Spinal cord (tissue), 10 donors: ENCODE data around the gene TRNAU1AP. TPM values are rescaled to one million over a fixed set of nuclear protein-coding genes. Genes with fewer than 3 reads are reported as not detected.
"Not testable (repeated sequence)": the region's sequence is repeated elsewhere in the genome, so short reads cannot be mapped to it uniquely, and the experiment has no call there.

Experiments used
- DNase-seq, 6 donors: peaks; one replicate each; pipeline versions ENCODE4 v3.0.0 to v3.0.0-alpha.2; 2013 to 2015; ENCODE audit warnings: low spot score in 6 of 6, low read depth in 4 of 6
- H3K27ac ChIP-seq: one replicate; pipeline ENCODE4 v1.5.1; 2013; ENCODE audit warnings: low read depth, low read length, control low read depth
- H3K27me3 ChIP-seq: one replicate; pipeline ENCODE4 v1.6.1; 2013; ENCODE audit warnings: low read length; ENCODE audit not compliant: control insufficient read depth, insufficient read depth
- H3K36me3 ChIP-seq: one replicate; pipeline ENCODE4 v1.6.1; 2013; ENCODE audit warnings: low read length; ENCODE audit not compliant: control insufficient read depth, insufficient read depth
- H3K4me1 ChIP-seq: one replicate; pipeline ENCODE4 v1.6.1; 2013; ENCODE audit warnings: low read length; ENCODE audit not compliant: control insufficient read depth, insufficient read depth
- H3K4me3 ChIP-seq: one replicate; pipeline ENCODE4 v1.5.1; 2013; ENCODE audit warnings: low read depth, low read length, control low read depth
- H3K9me3 ChIP-seq: one replicate; pipeline ENCODE4 v1.6.1; 2013; ENCODE audit warnings: low read length; ENCODE audit not compliant: control insufficient read depth, insufficient read depth
- WGBS: methylation state at CpG from one replicate; pipeline ENCODE4 v1.1.5; 2013; ENCODE audit warnings: missing lambda C conversion rate; ENCODE audit not compliant: insufficient coverage; 5-methylcytosine and 5-hydroxymethylcytosine counted together
- polyA plus RNA-seq, 2 donors: library from polyadenylated mRNA; unstranded; fragments of 120-200 nt; gene quantifications; one replicate each; pipeline ENCODE4 v1.2.1, GENCODE V29; 2013; ENCODE audit not compliant: insufficient read length in 2 of 2
- total RNA-seq, 2 donors: library from RNA; depleted of rRNA in 1 of 2; stranded (reverse); fragments of 120-200 nt in 1 of 2; fragments of >200 nt in 1 of 2; gene quantifications; one replicate each; pipeline versions ENCODE4 v1.2.3 to v1.2.4, GENCODE V29; 2013 to 2014
- donor health status: healthy.

TRNAU1AP gene
- total and polyA plus RNA-seq, 4 donors: 20.9 to 36.9 (median 28.1) TPM

DNA sequence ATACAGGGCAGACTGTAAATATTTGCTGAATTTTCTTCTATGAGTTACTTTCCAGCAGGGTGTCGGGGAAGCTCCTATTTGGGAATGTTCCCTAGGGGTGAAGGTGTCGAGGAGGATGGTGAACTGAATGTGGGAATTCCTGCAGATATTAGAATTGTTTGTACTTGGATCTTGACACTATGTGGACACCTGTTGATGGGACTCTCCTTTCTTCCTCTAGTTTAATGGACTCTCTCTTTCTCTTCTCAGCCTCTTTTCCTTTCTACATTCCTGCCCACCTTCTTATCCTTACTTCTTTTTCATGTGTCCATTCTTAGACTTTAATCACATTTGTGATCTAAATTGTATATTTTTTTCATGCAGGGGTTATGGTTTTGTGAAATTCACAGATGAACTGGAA, 14.0 kb downstream of the TRNAU1AP start:
- WGBS: 100% methylated on average over 1 of the region's 2 CpGs

DNA sequence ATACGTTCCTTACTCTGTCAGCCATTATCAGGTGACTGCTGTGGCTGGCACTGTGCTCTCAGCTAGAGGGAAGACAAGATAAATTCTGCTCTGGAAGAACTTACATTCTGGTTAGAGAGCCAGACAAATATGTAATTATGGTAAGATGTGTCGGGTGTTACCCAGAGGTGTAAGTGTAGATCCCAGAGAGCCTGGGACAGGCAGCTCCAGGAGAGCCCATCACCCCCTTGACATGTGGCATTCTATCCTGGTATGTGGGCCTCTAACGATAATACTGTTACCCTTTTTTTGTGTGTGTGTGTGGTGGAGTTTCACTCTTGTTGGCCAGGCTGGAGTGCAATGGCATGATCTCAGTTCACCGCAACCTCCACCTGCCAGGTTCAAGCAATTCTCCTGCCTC, 19.0 kb downstream of the TRNAU1AP start:
- no peaks in the 10 kb centered on the region for H3K27me3 ChIP-seq
- no peaks in the 10 kb centered on the region for H3K9me3 ChIP-seq
- H3K4me1 ChIP-seq: no peaks in the 10 kb centered on the region
- no peak overlapping the region for H3K27ac ChIP-seq
- H3K36me3 ChIP-seq: peaks cover 81% of the 10 kb centered on the region
- 93% methylated on average over 3 of the region's 4 CpGs for WGBS
- DNase-seq: no peak
- no peak overlapping the region for H3K4me3 ChIP-seq

More for the DNA sequence above, 14.0 kb downstream of the TRNAU1AP start:
- Histone ChIP-seq H3K36me3 (peaks cover 85% of the 10 kb centered on the region), H3K4me3 (no peak overlapping the region), H3K9me3 (no peaks in the 10 kb centered on the region), H3K4me1 (no peaks in the 10 kb centered on the region), H3K27me3 (no peaks in the 10 kb centered on the region), H3K27ac (no peak overlapping the region)
- DNase-seq: no peak

DNA sequence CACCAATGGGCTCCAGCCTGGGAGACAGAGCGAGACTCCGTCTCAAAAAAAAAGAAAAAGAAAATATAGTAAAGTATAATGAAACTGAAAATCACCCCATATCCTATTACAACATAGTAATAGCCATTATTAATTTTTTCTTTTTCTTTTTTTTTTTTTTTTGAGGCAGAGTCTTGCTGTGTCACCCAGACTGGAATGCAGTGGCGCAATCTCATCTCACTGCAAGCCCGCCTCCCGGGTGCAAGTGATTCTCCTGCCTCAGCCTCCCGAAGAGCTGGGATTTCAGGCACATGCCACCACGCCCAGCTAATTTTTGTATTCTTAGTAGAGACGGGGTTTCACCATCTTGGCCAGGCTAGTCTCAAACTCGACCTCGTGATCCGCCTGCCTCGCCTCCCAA, 20.0 kb downstream of the TRNAU1AP start:
- not testable (repeated sequence) for H3K4me3 ChIP-seq, H3K4me1 ChIP-seq, H3K27ac ChIP-seq, DNase-seq, H3K9me3 ChIP-seq, H3K27me3 ChIP-seq
- 100% methylated on average over 6 of the region's 12 CpGs for WGBS
- H3K36me3 ChIP-seq: peaks cover 77% of the 10 kb centered on the region

- Histone ChIP-seq H3K4me1 (no peaks in the 10 kb centered on the region), H3K27me3 (no peaks in the 10 kb centered on the region), H3K4me3 (no peak overlapping the region), H3K9me3 (no peaks in the 10 kb centered on the region), H3K27ac (no peak overlapping the region), H3K36me3 (peaks cover 72% of the 10 kb centered on the region)
- DNase-seq: no peak
- 99% methylated on average over 10 of the region's 11 CpGs for WGBS
These were observed 20.7 kb downstream of the TRNAU1AP start for GRCh38 chr1:28573564-28573963.

GRCh38 chr1:28577052-28577678, 24.3 kb downstream of the TRNAU1AP start:
- Histone ChIP-seq H3K4me3 (no peak overlapping the region), H3K36me3 (peaks cover 56% of the 10 kb centered on the region), H3K27me3 (no peaks in the 10 kb centered on the region), H3K9me3 (no peaks in the 10 kb centered on the region), H3K4me1 (peaks cover 16% of the 10 kb centered on the region), H3K27ac (no peak overlapping the region)
- WGBS: 77% methylated on average over 1 of the region's 1 CpG
- DNase-seq: no peak

GRCh38 chr1:28577738-28578536, 25.1 kb downstream of the TRNAU1AP start:
- no peak for DNase-seq
- Histone ChIP-seq H3K9me3 (no peaks in the 10 kb centered on the region), H3K36me3 (peaks cover 48% of the 10 kb centered on the region), H3K27ac (no peak overlapping the region), H3K4me1 (peaks cover 22% of the 10 kb centered on the region), H3K4me3 (no peak overlapping the region), H3K27me3 (no peaks in the 10 kb centered on the region)
- 100% methylated on average over 2 of the region's 6 CpGs for WGBS

DNA sequence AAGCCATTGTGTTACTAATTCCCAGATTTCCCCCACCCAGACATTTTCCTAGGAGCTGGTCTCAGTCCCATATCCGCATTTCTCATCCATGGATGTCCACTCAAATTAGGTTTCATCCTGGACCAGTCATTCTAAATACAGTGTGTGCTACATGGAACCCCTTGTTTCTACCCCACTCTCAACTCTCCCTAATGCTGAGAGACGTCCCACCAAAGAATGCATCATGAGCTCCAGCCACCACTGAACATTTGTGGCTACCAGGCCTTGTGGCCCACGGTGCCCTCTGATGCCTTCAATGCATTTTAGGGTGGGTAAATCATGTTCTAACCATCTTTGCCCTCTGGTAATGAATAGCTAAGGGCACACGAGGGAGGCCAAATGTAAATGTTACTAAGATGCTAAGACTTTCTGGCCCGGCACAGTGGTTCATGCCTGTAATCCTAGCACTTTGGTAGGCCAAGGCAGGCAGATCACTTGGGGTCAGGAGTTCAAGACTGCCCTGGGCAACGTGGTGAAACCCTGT, 25.9 kb downstream of the TRNAU1AP start:
- Histone ChIP-seq H3K36me3 (peaks cover 42% of the 10 kb centered on the region), H3K9me3 (no peaks in the 10 kb centered on the region), H3K4me1 (peaks cover 25% of the 10 kb centered on the region), H3K27me3 (no peaks in the 10 kb centered on the region), H3K4me3 (no peak overlapping the region), H3K27ac (no peak overlapping the region)
- DNase-seq: no peak
- 100% methylated on average over 5 of the region's 6 CpGs for WGBS

- H3K36me3 ChIP-seq: peaks cover 42% of the 10 kb centered on the region
- no peak overlapping the region for H3K4me3 ChIP-seq
These were observed 26.5 kb downstream of the TRNAU1AP start for GRCh38 chr1:28579401-28579800.

DNA sequence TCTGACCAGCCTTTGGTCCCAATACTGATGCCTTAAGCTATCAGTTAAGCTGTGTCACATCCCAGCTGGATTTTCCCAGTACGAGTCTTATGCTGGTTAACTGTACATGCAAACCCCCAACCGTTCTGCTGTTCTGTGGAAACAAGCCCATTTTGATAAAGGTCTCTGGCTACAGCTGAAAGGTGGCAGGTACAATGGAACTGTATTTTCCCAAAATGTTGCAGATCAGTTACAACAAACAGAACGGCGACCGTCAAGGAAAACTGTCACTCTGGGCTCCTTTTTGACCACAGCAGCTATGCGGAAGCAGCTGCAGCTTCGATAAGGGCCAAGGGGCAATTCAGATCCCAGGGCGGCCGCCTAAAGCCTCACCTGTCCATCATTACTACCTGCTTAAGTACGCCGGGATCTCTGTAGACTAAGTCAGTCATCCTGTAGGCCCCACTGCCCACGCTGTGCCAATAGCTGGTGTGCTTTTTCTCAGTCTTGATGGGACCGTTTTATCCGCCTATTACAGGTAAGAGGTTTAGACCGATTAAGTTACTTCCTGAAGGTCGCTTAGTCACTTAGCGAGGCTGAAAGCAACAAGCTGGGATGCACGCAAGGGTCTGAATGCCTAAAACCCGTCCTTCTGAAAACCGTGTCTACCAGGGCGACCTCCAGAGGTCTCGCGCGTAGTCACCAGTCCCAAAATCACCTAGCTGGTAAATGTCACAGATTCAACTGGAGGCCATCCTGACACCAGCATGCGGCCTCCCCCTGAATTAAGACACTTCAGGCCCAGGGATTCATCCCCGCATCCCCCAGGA, 28.0 kb downstream of the TRNAU1AP start:
- H3K36me3 ChIP-seq: peaks cover 30% of the 10 kb centered on the region
- H3K4me3 ChIP-seq: peak overlapping the region; percentile 99
- no peaks in the 10 kb centered on the region for H3K9me3 ChIP-seq
- H3K27me3 ChIP-seq: no peaks in the 10 kb centered on the region
- peaks cover 25% of the 10 kb centered on the region for H3K4me1 ChIP-seq
- WGBS: under 1% methylated on average over 26 of the region's 26 CpGs
- DNase-seq: peak in 4 of 6 donors; percentile 19 to 87 (median 49)
- peak overlapping the region; percentile 90 for H3K27ac ChIP-seq

More at GRCh38 chr1:28579401-28579800, 26.5 kb downstream of the TRNAU1AP start:
- Histone ChIP-seq H3K27me3 (no peaks in the 10 kb centered on the region), H3K9me3 (no peaks in the 10 kb centered on the region), H3K27ac (no peak overlapping the region), H3K4me1 (peaks cover 25% of the 10 kb centered on the region)
- no peak for DNase-seq
- 73% methylated on average over 1 of the region's 1 CpG for WGBS
